Measurements from ENCODE around the gene PDP2. TPM values are rescaled to one million over a fixed set of nuclear protein-coding genes. Genes with fewer than 3 reads are reported as not detected.

The PDP2 gene
- total and polyA plus RNA-seq, 2 donors (not counting 3 experiments of a cell fraction or from before 2014, with no cell fraction given) = 4.4 to 9.3 TPM

GRCh38 chr16:66881964-66882508, 1.7 kb downstream of the PDP2 start:
- DNase-seq (ENCODE audit: low read depth, low spot score) (no peak), FAIRE-seq (no peak)
- TSS peak; percentile 20 for BruUV-seq (replicated peaks)
- no peaks in the 10 kb centered on the region for H3K27me3 ChIP-seq (ENCODE audit: control insufficient read depth in 2 of 2, insufficient read depth in 2 of 2, low read length in 2 of 2)
- H3K4me3 ChIP-seq (replicated peaks in 1 of 3; ENCODE audit: insufficient read depth in 1 of 3, low read depth in 1 of 3, low read length in 3 of 3) = no peak overlapping the region
- dilution Hi-C loops (cut with MboI; ENCODE audit: extremely low pct_ligation_motif_present, low sequenced_read_pairs) (no loop called here), intact Hi-C loops (cut with micrococcal nuclease) (no loop called here)
- peaks cover 4% of the 10 kb centered on the region for H4K20me1 ChIP-seq (replicated peaks; ENCODE audit: control insufficient read depth, extremely low read depth, insufficient read depth, low read length)
- CTCF ChIA-PET = interaction anchor here (1.5 to 3.4 kb wide), 9 partner anchors 8 to 273 kb away, joined by 3 to 18 read pairs (median 11); partner anchors contain the start of genes CES3 and NAE1
- peaks cover 3 to 9% of the 10 kb centered on the region in 2 experiments for H3K36me3 ChIP-seq (ENCODE audit: control insufficient read depth in 2 of 2, extremely low read depth in 1 of 2, insufficient read depth in 2 of 2, low read length in 2 of 2)
- H3K4me1 ChIP-seq (ENCODE audit: control insufficient read depth, extremely low read depth, insufficient read depth, low read length) = peaks cover 7% of the 10 kb centered on the region
- TF ChIP-seq, protein P1, sequence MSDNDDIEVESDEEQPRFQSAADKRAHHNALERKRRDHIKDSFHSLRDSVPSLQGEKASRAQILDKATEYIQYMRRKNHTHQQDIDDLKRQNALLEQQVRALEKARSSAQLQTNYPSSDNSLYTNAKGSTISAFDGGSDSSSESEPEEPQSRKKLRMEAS (IDR thresholded peaks at IDR 0.05; ENCODE audit: insufficient read depth, insufficient read length) = no peak
- TF ChIP-seq POLR2A (IDR thresholded peaks at IDR 0.05; ENCODE audit: low read depth, low read length) (no peak), JUN (IDR thresholded peaks at IDR 0.05; ENCODE audit: borderline replicate concordance, insufficient read depth, insufficient read length, low read depth) (no peak), GATA2 (IDR thresholded peaks at IDR 0.05; ENCODE audit: insufficient read depth, insufficient read length, low read depth, low read length) (no peak)
- TF ChIP-seq, protein P2, sequence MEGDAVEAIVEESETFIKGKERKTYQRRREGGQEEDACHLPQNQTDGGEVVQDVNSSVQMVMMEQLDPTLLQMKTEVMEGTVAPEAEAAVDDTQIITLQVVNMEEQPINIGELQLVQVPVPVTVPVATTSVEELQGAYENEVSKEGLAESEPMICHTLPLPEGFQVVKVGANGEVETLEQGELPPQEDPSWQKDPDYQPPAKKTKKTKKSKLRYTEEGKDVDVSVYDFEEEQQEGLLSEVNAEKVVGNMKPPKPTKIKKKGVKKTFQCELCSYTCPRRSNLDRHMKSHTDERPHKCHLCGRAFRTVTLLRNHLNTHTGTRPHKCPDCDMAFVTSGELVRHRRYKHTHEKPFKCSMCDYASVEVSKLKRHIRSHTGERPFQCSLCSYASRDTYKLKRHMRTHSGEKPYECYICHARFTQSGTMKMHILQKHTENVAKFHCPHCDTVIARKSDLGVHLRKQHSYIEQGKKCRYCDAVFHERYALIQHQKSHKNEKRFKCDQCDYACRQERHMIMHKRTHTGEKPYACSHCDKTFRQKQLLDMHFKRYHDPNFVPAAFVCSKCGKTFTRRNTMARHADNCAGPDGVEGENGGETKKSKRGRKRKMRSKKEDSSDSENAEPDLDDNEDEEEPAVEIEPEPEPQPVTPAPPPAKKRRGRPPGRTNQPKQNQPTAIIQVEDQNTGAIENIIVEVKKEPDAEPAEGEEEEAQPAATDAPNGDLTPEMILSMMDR (IDR thresholded peaks at IDR 0.05; ENCODE audit: extremely low read depth in 1 of 2, insufficient read depth in 1 of 2, low read depth in 1 of 2, low read length in 2 of 2) = no peak
- H3K9ac ChIP-seq (replicated peaks; ENCODE audit: extremely low read depth, insufficient read depth, low read length) = no peak overlapping the region
- no peak overlapping the region for H3K27ac ChIP-seq (ENCODE audit: insufficient read depth, low read depth, low read length)
- no peak overlapping the region for H3K4me2 ChIP-seq (ENCODE audit: insufficient read depth, low read length)
- no peak overlapping the region for H2AFZ ChIP-seq (ENCODE audit: low read depth, low read length)
- POLR2A ChIA-PET = no interaction called here
- H3K79me2 ChIP-seq (ENCODE audit: control insufficient read depth, insufficient read depth, low read length) = no peaks in the 10 kb centered on the region
- H3K9me3 ChIP-seq (replicated peaks; ENCODE audit: control insufficient read depth, insufficient read depth, low read length) = no peaks in the 10 kb centered on the region
- H3K9me1 ChIP-seq (replicated peaks; ENCODE audit: control insufficient read depth, extremely low read depth, insufficient read depth, low read length) = no peaks in the 10 kb centered on the region
